ENCODE results near the gene CEACAM3. TPM values are rescaled to one million over a fixed set of nuclear protein-coding genes. Genes with fewer than 3 reads are reported as not detected.
"Not testable (repeated sequence)": the region's sequence is repeated elsewhere in the genome, so short reads cannot be mapped to it uniquely, and the experiment has no call there.

Gene CEACAM3
- total and polyA plus RNA-seq, 8 donors, result 0.13 to 0.31 TPM; not detected in 6

DNA sequence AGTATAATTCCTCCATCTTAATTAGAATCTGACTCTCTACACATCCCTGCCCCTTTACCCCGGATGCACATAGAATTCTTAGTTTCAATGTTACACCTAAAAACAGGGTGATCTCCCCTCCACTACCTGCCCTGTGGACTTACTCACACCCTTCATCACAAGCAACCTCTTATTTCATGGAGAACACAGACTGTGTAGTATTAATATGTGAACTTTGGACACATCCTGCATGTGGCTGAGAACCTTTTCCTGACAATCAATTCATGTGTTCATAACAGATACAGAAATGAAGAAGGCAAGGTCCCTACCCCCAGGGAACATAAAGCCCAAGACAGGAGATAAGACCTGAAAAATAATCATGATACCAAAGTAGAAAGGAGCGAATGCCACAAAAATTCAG lies 29.3 kb upstream of the CEACAM3 start:
- DNase-seq, result no peak
- intact Hi-C loops (cut with DNase I; ENCODE audit: low total_unique reads), result no loop called here
- 60 to 81% (median 80%) methylated on average over 2 of the region's 2 CpGs for WGBS, 5 donors
- H3K27ac ChIP-seq, result no peak overlapping the region
- H3K36me3 ChIP-seq, result no peaks in the 10 kb centered on the region
- H3K4me3 ChIP-seq, result no peak overlapping the region
- peaks cover 0 to 33% (median 0%) of the 10 kb centered on the region in 3 donors for H3K27me3 ChIP-seq
- H3K4me1 ChIP-seq, result no peaks in the 10 kb centered on the region
- TF ChIP-seq POLR2A (IDR thresholded peaks at IDR 0.05) (no peak), EP300 (IDR thresholded peaks at IDR 0.05) (no peak), POLR2AphosphoS5 (IDR thresholded peaks at IDR 0.05) (no peak)
- TF ChIP-seq, protein P1, sequence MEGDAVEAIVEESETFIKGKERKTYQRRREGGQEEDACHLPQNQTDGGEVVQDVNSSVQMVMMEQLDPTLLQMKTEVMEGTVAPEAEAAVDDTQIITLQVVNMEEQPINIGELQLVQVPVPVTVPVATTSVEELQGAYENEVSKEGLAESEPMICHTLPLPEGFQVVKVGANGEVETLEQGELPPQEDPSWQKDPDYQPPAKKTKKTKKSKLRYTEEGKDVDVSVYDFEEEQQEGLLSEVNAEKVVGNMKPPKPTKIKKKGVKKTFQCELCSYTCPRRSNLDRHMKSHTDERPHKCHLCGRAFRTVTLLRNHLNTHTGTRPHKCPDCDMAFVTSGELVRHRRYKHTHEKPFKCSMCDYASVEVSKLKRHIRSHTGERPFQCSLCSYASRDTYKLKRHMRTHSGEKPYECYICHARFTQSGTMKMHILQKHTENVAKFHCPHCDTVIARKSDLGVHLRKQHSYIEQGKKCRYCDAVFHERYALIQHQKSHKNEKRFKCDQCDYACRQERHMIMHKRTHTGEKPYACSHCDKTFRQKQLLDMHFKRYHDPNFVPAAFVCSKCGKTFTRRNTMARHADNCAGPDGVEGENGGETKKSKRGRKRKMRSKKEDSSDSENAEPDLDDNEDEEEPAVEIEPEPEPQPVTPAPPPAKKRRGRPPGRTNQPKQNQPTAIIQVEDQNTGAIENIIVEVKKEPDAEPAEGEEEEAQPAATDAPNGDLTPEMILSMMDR (IDR thresholded peaks at IDR 0.05), result no peak
- no peaks in the 10 kb centered on the region for H3K9me3 ChIP-seq

DNA sequence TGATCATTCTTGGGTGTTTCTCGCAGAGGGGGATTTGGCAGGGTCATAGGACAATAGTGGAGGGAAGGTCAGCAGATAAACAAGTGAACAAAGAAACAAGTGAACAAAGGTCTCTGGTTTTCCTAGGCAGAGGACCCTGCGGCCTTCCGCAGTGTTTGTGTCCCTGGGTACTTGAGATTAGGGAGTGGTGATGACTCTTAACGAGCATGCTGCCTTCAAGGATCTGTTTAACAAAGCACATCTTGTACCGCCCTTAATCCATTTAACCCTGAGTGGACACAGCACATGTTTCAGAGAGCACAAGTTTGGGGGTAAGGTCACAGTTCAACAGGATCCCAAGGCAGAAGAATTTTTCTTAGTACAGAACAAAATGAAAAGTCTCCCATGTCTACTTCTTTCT lies 28.3 kb upstream of the CEACAM3 start:
- H3K4me1 ChIP-seq; H3K27ac ChIP-seq; DNase-seq; H3K36me3 ChIP-seq; H3K4me3 ChIP-seq; intact Hi-C loops (cut with DNase I; ENCODE audit: low total_unique reads); H3K9me3 ChIP-seq: not testable (repeated sequence)
- H3K27me3 ChIP-seq, result peaks cover 0 to 23% (median 0%) of the 10 kb centered on the region in 3 donors
- 62 to 68% (median 65%) methylated on average over 4 to 5 of the region's 5 CpGs for WGBS, 5 donors

DNA sequence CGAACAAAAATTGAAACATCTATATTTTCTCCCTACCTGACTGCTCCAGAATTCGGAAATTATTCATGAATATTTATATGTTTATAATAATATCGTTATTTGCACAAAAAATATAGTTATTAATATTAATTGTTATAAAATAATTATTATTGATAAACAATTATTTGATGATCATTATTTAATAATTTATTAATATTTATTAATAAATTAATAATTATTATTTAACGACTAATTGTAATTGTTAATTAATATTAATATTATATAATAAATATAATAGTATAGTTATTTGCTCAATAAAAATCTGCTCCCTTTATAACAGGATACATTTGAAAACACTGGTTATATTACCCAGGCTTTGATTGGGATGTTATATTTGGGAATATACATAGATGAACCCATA lies 26.8 kb upstream of the CEACAM3 start:
- Histone ChIP-seq H3K4me3 (no peak overlapping the region), H3K27ac (no peak overlapping the region), H3K9me3 (no peaks in the 10 kb centered on the region), H3K4me1 (peaks cover 0 to 10% (median 5%) of the 10 kb centered on the region in 4 donors), H3K27me3 (peaks cover 0 to 17% (median 0%) of the 10 kb centered on the region in 3 donors), H3K36me3 (no peaks in the 10 kb centered on the region)
- WGBS, 5 donors, result 91 to 97% (median 95%) methylated on average over 4 of the region's 4 CpGs
- no peak for DNase-seq
- TF ChIP-seq POLR2A (IDR thresholded peaks at IDR 0.05) (no peak), EP300 (IDR thresholded peaks at IDR 0.05) (no peak), POLR2AphosphoS5 (IDR thresholded peaks at IDR 0.05) (no peak)
- TF ChIP-seq, protein P1 (IDR thresholded peaks at IDR 0.05), result no peak
- intact Hi-C loops (cut with DNase I; ENCODE audit: low total_unique reads), result no loop called here

DNA sequence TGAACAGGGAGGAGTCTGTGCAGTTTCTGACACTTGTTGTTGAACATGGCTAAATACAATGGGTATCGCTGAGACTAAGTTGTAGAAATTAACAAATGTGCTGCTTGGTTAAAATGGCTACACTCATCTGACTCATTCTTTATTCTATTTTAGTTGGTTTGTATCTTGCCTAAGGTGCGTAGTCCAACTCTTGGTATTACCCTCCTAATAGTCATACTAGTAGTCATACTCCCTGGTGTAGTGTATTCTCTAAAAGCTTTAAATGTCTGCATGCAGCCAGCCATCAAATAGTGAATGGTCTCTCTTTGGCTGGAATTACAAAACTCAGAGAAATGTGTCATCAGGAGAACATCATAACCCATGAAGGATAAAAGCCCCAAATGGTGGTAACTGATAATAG lies 25.0 kb upstream of the CEACAM3 start:
- Histone ChIP-seq H3K27me3 (peaks cover 0 to 1% (median 0%) of the 10 kb centered on the region in 3 donors), H3K4me1 (peaks cover 0 to 10% (median 5%) of the 10 kb centered on the region in 4 donors), H3K36me3 (no peaks in the 10 kb centered on the region), H3K27ac (no peak overlapping the region), H3K4me3 (no peak overlapping the region), H3K9me3 (no peaks in the 10 kb centered on the region)
- no peak for TF ChIP-seq EP300 (IDR thresholded peaks at IDR 0.05)
- TF ChIP-seq POLR2AphosphoS5 (IDR thresholded peaks at IDR 0.05), result no peak
- no peak for TF ChIP-seq POLR2A (IDR thresholded peaks at IDR 0.05)
- TF ChIP-seq, protein P1 (IDR thresholded peaks at IDR 0.05), result no peak
- intact Hi-C loops (cut with DNase I; ENCODE audit: low total_unique reads), result no loop called here
- DNase-seq, result no peak
- 90 to 96% (median 92%) methylated on average over 2 of the region's 2 CpGs for WGBS, 5 donors

GRCh38 chr19:41774515-41774980 lies 21.8 kb upstream of the CEACAM3 start:
- Histone ChIP-seq H3K27me3 (peaks cover 0 to 20% (median 0%) of the 10 kb centered on the region in 3 donors), H3K9me3 (no peaks in the 10 kb centered on the region), H3K4me3 (no peak overlapping the region), H3K4me1 (peaks cover 0 to 10% (median 5%) of the 10 kb centered on the region in 4 donors), H3K27ac (peak overlapping the region in 3 of 5 donors; percentile 50 to 68 (median 66)), H3K36me3 (no peaks in the 10 kb centered on the region)
- intact Hi-C loops (cut with DNase I; ENCODE audit: low total_unique reads), result no loop called here
- peak in 1 of 3 donors; percentile 44 for TF ChIP-seq POLR2AphosphoS5 (IDR thresholded peaks at IDR 0.05)
- TF ChIP-seq, protein P1 (IDR thresholded peaks at IDR 0.05), result no peak
- WGBS, 5 donors, result 19 to 47% (median 31%) methylated on average over 6 of the region's 6 CpGs
- peak; percentile 59 to 81 for DNase-seq

Data from stomach (tissue), 9 donors.